Keratinocyte (primary cell): Measurements from ENCODE around the gene KMT2E. TPM values are rescaled to one million over a fixed set of nuclear protein-coding genes. Genes with fewer than 3 reads are reported as not detected.

Experiments used
- DNase-seq: peaks from one replicate; pipeline ENCODE4 v3.0.0-alpha.2; 2011; ENCODE audit warnings: low read depth, missing footprints, low spot score
- FAIRE-seq: peaks from 2 replicates; lab custom pipeline; 2011; peaks lifted over from hg19 to GRCh38; lab: Jason Lieb, UNC
- H2AFZ ChIP-seq: 2 replicates; pipeline ENCODE4 v1.6.0; 2012; ENCODE audit warnings: low read length, control low read depth, inconsistent platforms; ENCODE audit not compliant: control insufficient read depth
- H3K27ac ChIP-seq: 2 replicates; pipeline ENCODE4 v1.5.1; 2011; ENCODE audit warnings: low read length; ENCODE audit not compliant: control insufficient read depth, insufficient read depth
- H3K27me3 ChIP-seq: 3 replicates; pipeline ENCODE4 v1.6.0; 2011; ENCODE audit warnings: low read length; ENCODE audit not compliant: control insufficient read depth, insufficient read depth; ENCODE audit errors: extremely low read depth
- H3K36me3 ChIP-seq, 2 experiments: 2 replicates in 1 of 2; 3 replicates in 1 of 2; pipeline ENCODE4 v1.5.1; 2011; ENCODE audit warnings: low read length in 2 of 2, mild to moderate bottlenecking in 1 of 2; ENCODE audit not compliant: control insufficient read depth in 2 of 2, insufficient read depth in 2 of 2; ENCODE audit errors: extremely low read depth in 1 of 2
- H3K4me1 ChIP-seq: 3 replicates; pipeline ENCODE4 v1.5.1; 2011; ENCODE audit warnings: low read length; ENCODE audit not compliant: control insufficient read depth, insufficient read depth; ENCODE audit errors: extremely low read depth
- H3K4me2 ChIP-seq: 3 replicates; pipeline ENCODE4 v1.6.0; 2011; ENCODE audit warnings: low read depth, low read length; ENCODE audit not compliant: control insufficient read depth, insufficient read depth; ENCODE audit errors: extremely low read depth
- H3K4me3 ChIP-seq, 3 experiments: fragments of 200-600 bp in 1 of 3; sonication (generic) in 1 of 3; 2 replicates in 2 of 3; 3 replicates in 1 of 3; pipeline ENCODE4 v1.5.1; 2011 to 2016; ENCODE audit warnings: low read length in 3 of 3, mild to moderate bottlenecking in 3 of 3, control low read depth in 2 of 3, inconsistent platforms in 1 of 3, low read depth in 1 of 3, mixed read lengths in 1 of 3, mixed run types in 1 of 3, moderate library complexity in 1 of 3; ENCODE audit not compliant: control insufficient read depth in 2 of 3, insufficient read depth in 2 of 3; ENCODE audit errors: extremely low read depth in 1 of 3
- H3K79me2 ChIP-seq: 2 replicates; pipeline ENCODE4 v1.6.0; 2012; ENCODE audit warnings: low read length; ENCODE audit not compliant: control insufficient read depth, insufficient read depth
- H3K9ac ChIP-seq: 3 replicates; pipeline ENCODE4 v1.6.0; 2011; ENCODE audit warnings: low read length; ENCODE audit not compliant: control insufficient read depth, insufficient read depth; ENCODE audit errors: extremely low read depth
- H3K9me1 ChIP-seq: 3 replicates; pipeline ENCODE4 v1.6.0; 2011; ENCODE audit warnings: low read length; ENCODE audit not compliant: control insufficient read depth, insufficient read depth; ENCODE audit errors: extremely low read depth
- H3K9me3 ChIP-seq: 2 replicates; pipeline ENCODE4 v1.5.1; 2012; ENCODE audit warnings: low read depth, low read length; ENCODE audit not compliant: control insufficient read depth
- H4K20me1 ChIP-seq: 3 replicates; pipeline ENCODE4 v1.6.0; 2011; ENCODE audit warnings: low read length; ENCODE audit not compliant: control insufficient read depth, insufficient read depth; ENCODE audit errors: extremely low read depth
- CTCF ChIP-seq, 3 experiments: IDR thresholded peaks in 1 of 3; conservative IDR thresholded peaks in 1 of 3; optimal IDR thresholded peaks in 1 of 3; 2 replicates in 2 of 3; 3 replicates in 1 of 3; pipeline versions ENCODE3 to v1.5.1; 2011; ENCODE audit warnings: low read length in 3 of 3, mild to moderate bottlenecking in 3 of 3, moderate library complexity in 2 of 3, control low read depth in 1 of 3, inconsistent platforms in 1 of 3; ENCODE audit not compliant: insufficient read depth in 2 of 3; ENCODE audit errors: extremely low read depth in 1 of 3
- EZH2 ChIP-seq: IDR thresholded peaks from one replicate; pipeline ENCODE4 v1.6.1; 2012; ENCODE audit warnings: inconsistent platforms, mild to moderate bottlenecking, low read length, moderate library complexity
- dilution Hi-C: fragments of 300-500 bp; cut with MboI; formaldehyde crosslinking; loops from one replicate; pipeline ENCODE4 v1.7.0; 2020; ENCODE audit warnings: low sequenced_read_pairs; ENCODE audit not compliant: extremely low pct_ligation_motif_present
- polyA plus RNA-seq, 5 experiments: library from polyadenylated mRNA; depleted of rRNA in 3 of 5; stranded (reverse) in 3 of 5; stranded (forward) in 1 of 5; unstranded in 1 of 5; fragments of >200 nt; gene quantifications; 1 replicate in 1 of 5; 2 replicates in 3 of 5; 3 replicates in 1 of 5; pipeline versions ENCODE4 v1.2.1 to v1.2.3, GENCODE V29; 2011 to 2012; ENCODE audit warnings: missing spikeins in 2 of 5, low read depth in 1 of 5, low replicate concordance in 1 of 5

The KMT2E gene
- polyA plus RNA-seq, 1 donor (not counting 4 experiments of a cell fraction or from before 2014, with no cell fraction given), result 12.9 TPM

- no peaks in the 10 kb centered on the region for H3K27me3 ChIP-seq
- TF ChIP-seq CTCF (optimal IDR thresholded peaks at IDR 0.05 in 1 of 3, IDR thresholded peaks at IDR 0.05 in 1 of 3, conservative IDR thresholded peaks at IDR 0.05 in 1 of 3; ENCODE audit: extremely low read depth in 1 of 3, insufficient read depth in 2 of 3, low read length in 3 of 3) (no peak), EZH2 (no peak)
- no peak for FAIRE-seq
- no peak overlapping the region for H2AFZ ChIP-seq
- no peak overlapping the region for H3K4me3 ChIP-seq
- dilution Hi-C loops, result no loop called here
- H3K27ac ChIP-seq, result no peak overlapping the region
- H3K4me1 ChIP-seq, result peaks cover 3% of the 10 kb centered on the region
- no peak overlapping the region for H3K4me2 ChIP-seq
- DNase-seq, result no peak
- H3K36me3 ChIP-seq, result no peaks in the 10 kb centered on the region
- H4K20me1 ChIP-seq, result peaks cover 9% of the 10 kb centered on the region
- no peaks in the 10 kb centered on the region for H3K9me1 ChIP-seq
- no peaks in the 10 kb centered on the region for H3K9me3 ChIP-seq
- H3K79me2 ChIP-seq, result peaks cover 98% of the 10 kb centered on the region
- H3K9ac ChIP-seq, result no peak overlapping the region
Measured at GRCh38 chr7:105030447-105030846, 16.4 kb downstream of the KMT2E start.

- Histone ChIP-seq H3K9me1 (no peaks in the 10 kb centered on the region), H3K36me3 (no peaks in the 10 kb centered on the region), H3K9me3 (no peaks in the 10 kb centered on the region), H3K27me3 (no peaks in the 10 kb centered on the region), H3K4me2 (no peak overlapping the region), H3K4me3 (no peak overlapping the region), H3K79me2 (peaks cover 98% of the 10 kb centered on the region), H3K9ac (no peak overlapping the region), H3K4me1 (no peaks in the 10 kb centered on the region), H2AFZ (no peak overlapping the region), H4K20me1 (peaks cover 9% of the 10 kb centered on the region), H3K27ac (no peak overlapping the region)
- DNase-seq (no peak), FAIRE-seq (no peak)
- TF ChIP-seq EZH2 (no peak), CTCF (optimal IDR thresholded peaks at IDR 0.05 in 1 of 3, IDR thresholded peaks at IDR 0.05 in 1 of 3, conservative IDR thresholded peaks at IDR 0.05 in 1 of 3; ENCODE audit: extremely low read depth in 1 of 3, insufficient read depth in 2 of 3, low read length in 3 of 3) (no peak)
- dilution Hi-C loops, result no loop called here
Measured at GRCh38 chr7:105032553-105033214, 18.7 kb downstream of the KMT2E start.
